ENCODE measurements around the gene TFF1. TPM values are rescaled to one million over a fixed set of nuclear protein-coding genes. Genes with fewer than 3 reads are reported as not detected.

TFF1 gene
- total RNA-seq, 5 donors from 2014 or later (not counting 1 experiment from before 2014, with no cell fraction given), result 1.2 to 1.3 TPM; not detected in 3

DNA sequence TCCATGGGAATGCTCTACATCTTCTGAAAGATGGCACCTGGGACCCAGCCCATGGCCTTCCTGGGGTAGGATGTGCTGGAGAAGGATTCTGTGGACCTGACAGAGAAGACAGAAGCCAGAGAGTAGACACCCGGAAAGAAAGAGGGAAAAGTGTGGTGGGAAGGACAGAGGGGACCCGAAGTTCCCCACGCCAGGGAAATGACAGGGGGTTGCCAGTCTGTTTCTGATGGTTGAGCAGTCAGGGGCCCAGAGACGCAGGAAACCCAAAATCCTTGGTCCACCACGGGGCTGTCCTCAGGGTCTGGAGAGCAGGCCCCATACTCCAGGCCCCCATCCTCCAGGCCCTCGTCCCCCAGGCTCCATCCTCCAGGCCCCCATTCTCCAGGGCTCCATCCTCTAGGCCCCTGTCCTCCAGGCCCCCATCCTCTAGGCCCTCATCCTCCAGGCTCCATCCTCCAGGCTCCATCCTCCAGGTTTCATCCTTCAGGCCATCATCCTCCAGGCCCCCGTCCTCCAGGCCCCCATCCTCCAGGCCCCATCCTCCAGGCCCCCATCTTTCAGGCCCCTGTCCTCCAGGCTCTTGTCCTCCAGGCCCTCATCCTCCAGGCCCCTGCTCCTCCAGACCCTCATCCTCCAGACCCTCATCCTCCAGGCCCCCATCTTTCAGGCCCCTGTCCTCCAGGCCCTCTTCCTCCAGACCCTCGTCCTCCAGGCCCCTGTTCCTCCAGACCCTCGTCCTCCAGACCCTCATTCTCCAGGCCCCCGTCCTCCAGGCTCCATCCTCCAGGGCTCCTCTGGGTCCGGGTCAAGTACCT lies 14.5 kb downstream of the TFF1 start:
- H3K36me3 ChIP-seq (ENCODE audit: control insufficient read depth in 2 of 2, extremely low read depth in 1 of 2, insufficient read depth in 1 of 2, low read length in 1 of 2), result no peaks in the 10 kb centered on the region
- ChIA-PET POLR2A (no interaction called here), CTCF (no interaction called here)
- no peaks in the 10 kb centered on the region for H3K4me1 ChIP-seq (ENCODE audit: control insufficient read depth in 1 of 2, extremely low read depth in 1 of 2, insufficient read depth in 2 of 2, low read length in 2 of 2)
- Mint-ChIP-seq H3K27me3 (peaks cover 0 to 4% of the 10 kb centered on the region in 2 donors), H3K36me3 (peaks cover 5% of the 10 kb centered on the region), H3K9me3 (peaks cover 4 to 19% (median 11%) of the 10 kb centered on the region in 3 donors), H3K4me1 (no peaks in the 10 kb centered on the region), H3K27ac (no peak overlapping the region), H3K4me3 (no peak overlapping the region)
- peaks cover 0 to 17% of the 10 kb centered on the region in 2 experiments for H3K27me3 ChIP-seq (replicated peaks in 1 of 2; ENCODE audit: control insufficient read depth in 2 of 2, extremely low read depth in 1 of 2, insufficient read depth in 2 of 2, low read length in 1 of 2)
- H3K27ac ChIP-seq (ENCODE audit: low read length), result no peak overlapping the region
- ATAC-seq (replicated peaks in 1 of 4) (no peak), DNase-seq (no peak)
- H3K9me3 ChIP-seq, result no peaks in the 10 kb centered on the region
- whole genome bisulfite sequencing (ENCODE audit: insufficient coverage), result 78% methylated on average over 9 of the region's 11 CpGs
- H3K4me3 ChIP-seq (ENCODE audit: control insufficient read depth in 1 of 2, extremely low read depth in 1 of 2, low read length in 1 of 2), result no peak overlapping the region

DNA sequence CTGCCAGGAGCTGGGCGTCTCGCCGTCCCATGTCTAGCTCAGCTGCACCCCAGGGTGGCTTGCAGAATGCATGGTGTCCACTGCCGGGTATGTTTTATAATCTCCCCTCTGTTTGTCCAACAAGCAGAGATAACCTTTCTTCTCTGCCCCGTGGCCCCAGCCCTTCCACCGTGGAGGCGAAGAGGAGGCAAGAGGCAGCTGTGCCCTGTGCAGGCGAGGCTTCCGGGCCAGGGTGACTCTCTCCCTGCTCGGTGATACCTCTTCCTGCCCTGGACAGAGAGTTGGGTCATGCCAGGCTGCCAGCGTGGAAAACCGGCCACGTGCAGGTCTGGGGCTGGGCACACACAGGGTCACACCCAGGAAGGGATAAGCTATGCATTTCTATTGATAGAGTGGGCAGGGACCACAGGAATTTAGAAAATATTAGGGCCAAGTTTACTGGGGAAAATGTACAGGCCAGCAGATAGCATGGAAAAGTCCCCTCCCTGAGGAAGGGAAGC lies 15.4 kb downstream of the TFF1 start, which contains the start of gene TFF2:
TFF2 (minus strand) TSS at position 68 of the 500 bp plus-strand sequence; CDS start at position 31, 37 bp downstream.
- 85% methylated on average over 11 of the region's 13 CpGs for WGBS (ENCODE audit: insufficient coverage)
- Mint-ChIP-seq H3K9me3 (peaks cover 4 to 14% (median 10%) of the 10 kb centered on the region in 3 donors), H3K27ac (peak within 1 kb of the TSS in 1 of 2 donors; percentile 52), H3K4me3 (no peak within 1 kb of the TSS), H3K4me1 (no peaks in the 10 kb centered on the region), H3K36me3 (peaks cover 5% of the 10 kb centered on the region), H3K27me3 (peaks cover 0 to 4% of the 10 kb centered on the region in 2 donors)
- no peaks in the 10 kb centered on the region for H3K36me3 ChIP-seq (ENCODE audit: control insufficient read depth in 2 of 2, extremely low read depth in 1 of 2, insufficient read depth in 1 of 2, low read length in 1 of 2)
- H3K27me3 ChIP-seq (replicated peaks in 1 of 2; ENCODE audit: control insufficient read depth in 2 of 2, extremely low read depth in 1 of 2, insufficient read depth in 2 of 2, low read length in 1 of 2), result peaks cover 0 to 14% of the 10 kb centered on the region in 2 experiments
- no peaks in the 10 kb centered on the region for H3K4me1 ChIP-seq (ENCODE audit: control insufficient read depth in 1 of 2, extremely low read depth in 1 of 2, insufficient read depth in 2 of 2, low read length in 2 of 2)
- ATAC-seq (replicated peaks in 1 of 4), result no peak
- ChIA-PET POLR2A (no interaction called here), CTCF (no interaction called here)
- H3K9me3 ChIP-seq, result no peaks in the 10 kb centered on the region
- DNase-seq, result no peak
- no peak within 1 kb of the TSS for H3K4me3 ChIP-seq (ENCODE audit: control insufficient read depth in 1 of 2, extremely low read depth in 1 of 2, low read length in 1 of 2)
- no peak within 1 kb of the TSS for H3K27ac ChIP-seq (ENCODE audit: low read length)

DNA sequence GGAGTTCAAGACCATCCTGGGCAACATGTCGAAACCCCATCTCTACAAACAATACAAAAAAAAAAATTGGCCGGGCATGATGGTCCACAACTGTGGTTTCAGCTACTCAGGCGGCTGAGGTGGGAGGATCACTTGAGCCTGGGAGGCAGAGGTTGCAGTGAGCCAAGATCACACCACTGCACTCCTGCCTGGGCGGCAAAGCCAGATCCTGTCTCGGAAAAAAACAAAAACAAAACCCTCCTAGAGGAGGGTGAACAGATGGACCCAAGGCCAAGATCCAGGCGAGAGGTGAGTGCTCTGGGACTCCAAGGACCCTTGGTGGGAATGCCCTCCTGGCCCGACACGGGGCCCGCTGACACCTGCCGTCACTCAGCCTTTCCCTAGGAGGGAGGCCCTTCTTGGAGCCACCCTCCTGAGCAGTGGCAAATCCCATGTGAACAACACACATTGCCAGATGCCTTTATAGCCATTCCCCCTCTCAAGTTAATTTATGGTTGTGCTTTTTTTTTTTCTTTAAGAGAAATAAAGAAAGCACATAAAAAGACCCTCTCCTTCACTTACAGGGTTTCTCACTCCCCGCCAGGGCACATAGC lies 15.9 kb downstream of the TFF1 start:
- H3K27ac Mint-ChIP-seq, result peak overlapping the region in 1 of 2 donors; percentile 52
- DNase-seq, result no peak
- CTCF ChIA-PET, result no interaction called here

DNA sequence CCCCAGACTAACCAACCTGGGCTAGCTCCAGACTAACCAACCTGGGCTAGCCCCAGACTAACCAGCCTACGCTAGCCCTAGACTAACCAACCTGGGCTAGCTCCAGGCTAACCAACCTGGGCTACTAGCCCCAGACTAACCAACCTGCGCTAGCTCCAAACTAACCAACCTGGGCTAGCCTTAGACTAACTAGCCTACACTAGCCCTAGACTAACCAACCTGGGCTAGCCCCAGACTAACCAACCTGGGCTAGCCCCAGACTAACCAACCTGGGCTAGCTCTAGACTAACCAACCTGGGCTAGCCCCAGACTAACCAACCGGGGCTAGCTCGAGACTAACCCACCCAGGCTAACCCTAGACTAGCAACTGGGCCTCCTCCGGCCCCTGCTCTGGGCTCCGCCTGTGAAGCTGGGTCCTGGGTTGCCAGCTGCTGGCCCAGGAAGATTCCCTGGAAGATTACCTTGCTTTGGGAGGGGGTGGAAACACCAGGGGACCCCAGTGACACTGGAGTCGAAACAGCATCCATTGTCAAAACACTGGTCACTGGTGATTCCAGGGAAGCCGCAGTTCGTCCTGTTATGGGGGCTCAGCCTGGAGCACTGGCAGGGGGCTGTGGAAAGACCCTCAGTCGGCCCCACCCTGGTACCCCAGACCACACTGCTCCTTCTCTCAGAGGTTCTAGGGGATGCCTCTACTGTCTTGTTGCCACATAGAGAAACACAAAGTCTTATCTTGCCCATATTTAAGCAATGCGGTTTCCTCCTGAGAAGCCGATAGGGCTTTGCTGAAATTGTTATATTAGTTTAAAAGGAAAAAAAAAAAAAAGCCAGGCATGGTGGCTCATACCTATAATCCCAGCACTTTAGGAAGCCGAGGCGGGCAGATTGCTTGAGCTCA lies 16.7 kb downstream of the TFF1 start:
- CTCF ChIA-PET, result no interaction called here
- H3K4me3 ChIP-seq (ENCODE audit: control insufficient read depth in 1 of 2, extremely low read depth in 1 of 2, low read length in 1 of 2), result no peak overlapping the region
- no peaks in the 10 kb centered on the region for H3K4me1 ChIP-seq (ENCODE audit: control insufficient read depth in 1 of 2, extremely low read depth in 1 of 2, insufficient read depth in 2 of 2, low read length in 2 of 2)
- no peaks in the 10 kb centered on the region for H3K36me3 Mint-ChIP-seq
- no peak overlapping the region for H3K4me3 Mint-ChIP-seq
- no peak overlapping the region for H3K27ac Mint-ChIP-seq
- no peak overlapping the region for H3K27ac ChIP-seq (ENCODE audit: low read length)
- peaks cover 4 to 6% (median 4%) of the 10 kb centered on the region in 3 donors for H3K9me3 Mint-ChIP-seq
- no peaks in the 10 kb centered on the region for H3K4me1 Mint-ChIP-seq
- no peaks in the 10 kb centered on the region for H3K9me3 ChIP-seq
- peaks cover 0 to 4% of the 10 kb centered on the region in 2 donors for H3K27me3 Mint-ChIP-seq
- POLR2A ChIA-PET, result no interaction called here
- H3K36me3 ChIP-seq (ENCODE audit: control insufficient read depth in 2 of 2, extremely low read depth in 1 of 2, insufficient read depth in 1 of 2, low read length in 1 of 2), result no peaks in the 10 kb centered on the region
- 88% methylated on average over 6 of the region's 14 CpGs for WGBS (ENCODE audit: insufficient coverage)
- ATAC-seq (replicated peaks in 1 of 4) (no peak), DNase-seq (no peak)
- H3K27me3 ChIP-seq (replicated peaks in 1 of 2; ENCODE audit: control insufficient read depth in 2 of 2, extremely low read depth in 1 of 2, insufficient read depth in 2 of 2, low read length in 1 of 2), result peaks cover 0 to 14% of the 10 kb centered on the region in 2 experiments

More for the DNA sequence above, 15.9 kb downstream of the TFF1 start:
- Histone ChIP-seq H3K4me3 (ENCODE audit: control insufficient read depth in 1 of 2, extremely low read depth in 1 of 2, low read length in 1 of 2) (no peak overlapping the region), H3K27me3 (replicated peaks in 1 of 2; ENCODE audit: control insufficient read depth in 2 of 2, extremely low read depth in 1 of 2, insufficient read depth in 2 of 2, low read length in 1 of 2) (peaks cover 0 to 14% of the 10 kb centered on the region in 2 experiments), H3K27ac (ENCODE audit: low read length) (no peak overlapping the region), H3K4me1 (ENCODE audit: control insufficient read depth in 1 of 2, extremely low read depth in 1 of 2, insufficient read depth in 2 of 2, low read length in 2 of 2) (no peaks in the 10 kb centered on the region), H3K36me3 (ENCODE audit: control insufficient read depth in 2 of 2, extremely low read depth in 1 of 2, insufficient read depth in 1 of 2, low read length in 1 of 2) (no peaks in the 10 kb centered on the region), H3K9me3 (no peaks in the 10 kb centered on the region)
- Mint-ChIP-seq H3K9me3 (peaks cover 4 to 10% (median 6%) of the 10 kb centered on the region in 3 donors), H3K27me3 (peaks cover 0 to 4% of the 10 kb centered on the region in 2 donors), H3K36me3 (peaks cover 2% of the 10 kb centered on the region), H3K4me3 (no peak overlapping the region), H3K4me1 (no peaks in the 10 kb centered on the region)
- ATAC-seq (replicated peaks in 1 of 4), result no peak
- WGBS (ENCODE audit: insufficient coverage), result 84% methylated on average over 4 of the region's 11 CpGs
- POLR2A ChIA-PET, result no interaction called here

DNA sequence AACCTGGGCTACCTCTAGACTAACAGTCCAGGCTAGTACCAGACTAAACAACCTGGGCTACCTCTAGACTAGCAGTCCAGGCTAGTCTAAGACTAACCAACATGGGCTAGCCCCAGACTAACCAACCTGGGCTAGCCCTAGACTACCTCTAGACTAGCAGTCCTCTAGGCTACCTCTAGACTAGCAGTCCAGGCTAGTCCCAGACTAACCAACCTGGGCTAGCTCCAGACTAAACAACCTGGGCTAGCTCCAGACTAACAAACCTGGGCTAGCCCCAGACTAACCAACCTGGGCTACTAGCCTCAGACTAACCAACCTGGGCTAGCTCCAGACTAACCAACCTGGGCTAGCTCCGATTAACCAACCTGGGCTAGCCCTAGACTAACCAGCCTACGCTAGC lies 17.6 kb downstream of the TFF1 start:
- Histone ChIP-seq H3K4me3 (ENCODE audit: control insufficient read depth in 1 of 2, extremely low read depth in 1 of 2, low read length in 1 of 2) (no peak overlapping the region), H3K27me3 (replicated peaks in 1 of 2; ENCODE audit: control insufficient read depth in 2 of 2, extremely low read depth in 1 of 2, insufficient read depth in 2 of 2, low read length in 1 of 2) (peaks cover 0 to 18% of the 10 kb centered on the region in 2 experiments), H3K27ac (ENCODE audit: low read length) (no peak overlapping the region), H3K9me3 (no peaks in the 10 kb centered on the region), H3K36me3 (ENCODE audit: control insufficient read depth in 2 of 2, extremely low read depth in 1 of 2, insufficient read depth in 1 of 2, low read length in 1 of 2) (no peaks in the 10 kb centered on the region), H3K4me1 (ENCODE audit: control insufficient read depth in 1 of 2, extremely low read depth in 1 of 2, insufficient read depth in 2 of 2, low read length in 2 of 2) (no peaks in the 10 kb centered on the region)
- WGBS (ENCODE audit: insufficient coverage), result 84% methylated on average over 2 of the region's 2 CpGs
- no peak overlapping the region for H3K4me3 Mint-ChIP-seq
- peaks cover 0 to 4% of the 10 kb centered on the region in 2 donors for H3K27me3 Mint-ChIP-seq
- no peak for ATAC-seq (replicated peaks in 1 of 4)
- ChIA-PET CTCF (interaction anchor here in 1 of 2 donors (0.5 kb wide), 1 partner anchor 1125 kb away, joined by 3 read pairs; no protein-coding TSS in a partner anchor), POLR2A (no interaction called here)
- H3K27ac Mint-ChIP-seq, result no peak overlapping the region
- no peaks in the 10 kb centered on the region for H3K9me3 Mint-ChIP-seq
- H3K4me1 Mint-ChIP-seq, result no peaks in the 10 kb centered on the region
- no peak for DNase-seq
- H3K36me3 Mint-ChIP-seq, result no peaks in the 10 kb centered on the region
